A673 (cell line): ENCODE measurements around the gene SLC38A2. TPM values are rescaled to one million over a fixed set of nuclear protein-coding genes. Genes with fewer than 3 reads are reported as not detected.

ENCODE experiments used
- BruUV-seq: library from RNA; stranded (reverse); fragments of 400-500 nt; replicated peaks from 2 replicates; lab custom pipeline; 2021; lab: Mats Ljungman, UMichigan
- CTCF ChIA-PET: fragments of 300-600 bp; sonication (Branson Sonifier 250); formaldehyde crosslinking; loops from one replicate; lab custom pipeline; 2022; ENCODE audit warnings: antibody characterized with exemption; lab: Charles Lee
- POLR2A ChIA-PET: fragments of 300-600 bp; sonication (Branson Sonifier 250); formaldehyde crosslinking; loops from one replicate; lab custom pipeline; 2022; ENCODE audit warnings: antibody characterized with exemption; ENCODE audit not compliant: low non-redundant PET; lab: Charles Lee
- DNase-seq: peaks from one replicate; pipeline ENCODE4 v3.0.0-alpha.2; 2015; ENCODE audit warnings: low spot score
- H3K27ac ChIP-seq: fragments of 200-600 bp; sonication (generic); 2 replicates; pipeline ENCODE4 v1.5.1; 2016; ENCODE audit warnings: mixed run types, low read depth, mild to moderate bottlenecking, mixed read lengths, antibody characterized with exemption, low read length; ENCODE audit not compliant: poor library complexity, severe bottlenecking
- H3K27me3 ChIP-seq: fragments of 200-600 bp; sonication (generic); replicated peaks from 2 replicates; pipeline ENCODE4 v1.6.1; 2017; ENCODE audit warnings: mixed run types, low read depth, mild to moderate bottlenecking, mixed read lengths, antibody characterized with exemption, low read length; ENCODE audit not compliant: insufficient read depth, poor library complexity
- H3K36me3 ChIP-seq: fragments of 200-600 bp; sonication (generic); 2 replicates; pipeline ENCODE4 v1.6.1; 2016; ENCODE audit warnings: mixed run types, mild to moderate bottlenecking, mixed read lengths, antibody characterized with exemption, low read length; ENCODE audit not compliant: insufficient read depth, poor library complexity, severe bottlenecking
- H3K4me1 ChIP-seq: fragments of 200-600 bp; sonication (generic); 2 replicates; pipeline ENCODE4 v1.6.1; 2017; ENCODE audit warnings: mixed run types, mild to moderate bottlenecking, mixed read lengths, antibody characterized with exemption, low read length; ENCODE audit not compliant: insufficient read depth, poor library complexity, severe bottlenecking
- H3K4me3 ChIP-seq: fragments of 200-600 bp; sonication (generic); 2 replicates; pipeline ENCODE4 v1.5.1; 2016; ENCODE audit warnings: low read depth, mixed run types, mild to moderate bottlenecking, mixed read lengths, low read length; ENCODE audit not compliant: poor library complexity, severe bottlenecking
- H3K9me3 ChIP-seq: fragments of 200-600 bp; sonication (generic); 2 replicates; pipeline ENCODE4 v1.6.1; 2016; ENCODE audit warnings: mixed run types, low read depth, mild to moderate bottlenecking, mixed read lengths, antibody characterized with exemption, low read length; ENCODE audit not compliant: poor library complexity, severe bottlenecking
- CTCF ChIP-seq: fragments of 300-800, 200-600 bp; sonication (generic); conservative IDR thresholded peaks from 2 replicates; pipeline ENCODE4 v1.5.1; 2017; ENCODE audit warnings: low read depth, mild to moderate bottlenecking, antibody characterized with exemption, low read length, moderate library complexity, mixed read lengths
- EZH2 ChIP-seq: fragments of 200-600 bp; sonication (generic); IDR thresholded peaks from 2 replicates; pipeline ENCODE4 v1.6.1; 2017; ENCODE audit warnings: borderline replicate concordance, low read depth, mild to moderate bottlenecking, mixed read lengths, antibody characterized with exemption, low read length; ENCODE audit not compliant: poor library complexity, severe bottlenecking
- intact Hi-C: fragments of 100-400 bp; cut with micrococcal nuclease; formaldehyde crosslinking; loops from one replicate; pipeline ENCODE4 v1.10.0; 2022; ENCODE audit not compliant: unreplicated experiment
- total RNA-seq: library from RNA; stranded (reverse); gene quantifications from 2 replicates; pipeline ENCODE4 v1.2.3, GENCODE V29; 2021

The SLC38A2 gene
- total RNA-seq, 1 experiment from 2014 or later: 440 TPM

GRCh38 chr12:46404733-46405132, 32.2 kb upstream of the SLC38A2 start:
- H3K9me3 ChIP-seq: no peaks in the 10 kb centered on the region
- no peaks in the 10 kb centered on the region for H3K36me3 ChIP-seq
- H3K27me3 ChIP-seq: no peaks in the 10 kb centered on the region
- ChIA-PET POLR2A (no interaction called here), CTCF (no interaction called here)
- H3K4me3 ChIP-seq: no peak overlapping the region
- DNase-seq: no peak
- intact Hi-C loops: no loop called here
- H3K4me1 ChIP-seq: peaks cover 27% of the 10 kb centered on the region
- TF ChIP-seq EZH2: no peak
- TF ChIP-seq CTCF: no peak
- BruUV-seq: no TSS peak
- H3K27ac ChIP-seq: no peak overlapping the region

- Histone ChIP-seq H3K36me3 (no peaks in the 10 kb centered on the region), H3K4me3 (no peak overlapping the region), H3K4me1 (peaks cover 27% of the 10 kb centered on the region), H3K27me3 (no peaks in the 10 kb centered on the region), H3K27ac (no peak overlapping the region), H3K9me3 (no peaks in the 10 kb centered on the region)
- intact Hi-C loops: no loop called here
- BruUV-seq: no TSS peak
- no peak for TF ChIP-seq EZH2
- no peak for TF ChIP-seq CTCF
- ChIA-PET POLR2A (no interaction called here), CTCF (no interaction called here)
- no peak for DNase-seq
Observed at GRCh38 chr12:46404225-46404631, 31.7 kb upstream of the SLC38A2 start.

- Histone ChIP-seq H3K9me3 (no peaks in the 10 kb centered on the region), H3K4me3 (no peak overlapping the region), H3K36me3 (no peaks in the 10 kb centered on the region), H3K27me3 (no peaks in the 10 kb centered on the region), H3K27ac (no peak overlapping the region), H3K4me1 (peaks cover 27% of the 10 kb centered on the region)
- DNase-seq: no peak
- TF ChIP-seq EZH2 (no peak), CTCF (no peak)
- intact Hi-C loops: no loop called here
- ChIA-PET POLR2A (no interaction called here), CTCF (no interaction called here)
- no TSS peak for BruUV-seq
Observed at GRCh38 chr12:46403719-46404070, 31.1 kb upstream of the SLC38A2 start.
